Left ventricle myocardium inferior (tissue), 1 donor: Measurements from ENCODE around the gene GATAD2A. TPM values are rescaled to one million over a fixed set of nuclear protein-coding genes. Genes with fewer than 3 reads are reported as not detected.

Experiments used
- DNase-seq: peaks from one replicate; pipeline ENCODE4 v3.0.0-alpha.2; 2020
- H3K27ac ChIP-seq: fragments of 200-600 bp; replicated peaks from 2 replicates; pipeline ENCODE4 v1.8.0; 2021
- H3K27me3 ChIP-seq: fragments of 200-600 bp; 2 replicates; pipeline ENCODE4 v1.8.0; 2021; ENCODE audit warnings: low read depth
- H3K36me3 ChIP-seq: fragments of 200-600 bp; 2 replicates; pipeline ENCODE4 v1.8.0; 2021
- H3K4me1 ChIP-seq: fragments of 200-600 bp; 2 replicates; pipeline ENCODE4 v1.8.0; 2021
- H3K4me3 ChIP-seq: fragments of 200-600 bp; 2 replicates; pipeline ENCODE4 v1.8.0; 2021; ENCODE audit warnings: mild to moderate bottlenecking, moderate library complexity
- H3K9me3 ChIP-seq: fragments of 200-600 bp; replicated peaks from 2 replicates; pipeline ENCODE4 v1.8.0; 2021
- CTCF ChIP-seq: fragments of 200-600 bp; IDR thresholded peaks from 2 replicates; pipeline ENCODE4 v1.8.0; 2021; ENCODE audit warnings: antibody characterized with exemption, mild to moderate bottlenecking, borderline replicate concordance
- intact Hi-C: fragments of 100-400 bp; cut with micrococcal nuclease; formaldehyde crosslinking; loops from one replicate; pipeline ENCODE4 v1.11.0; 2022
- total RNA-seq: library from RNA; stranded (reverse); fragmentation: NEBNext Ultra II Directional; extraction: Animal tissue kit (Norgen Biotek cat#: 25700); gene quantifications from one replicate; pipeline ENCODE4 v1.2.1, GENCODE V29; 2021
- donor health status: DM: no; HTN: yes; CAD: no; lungs with severe emphysema.

The GATAD2A gene
- total RNA-seq, 1 donor from 2014 or later: 24.1 TPM

DNA sequence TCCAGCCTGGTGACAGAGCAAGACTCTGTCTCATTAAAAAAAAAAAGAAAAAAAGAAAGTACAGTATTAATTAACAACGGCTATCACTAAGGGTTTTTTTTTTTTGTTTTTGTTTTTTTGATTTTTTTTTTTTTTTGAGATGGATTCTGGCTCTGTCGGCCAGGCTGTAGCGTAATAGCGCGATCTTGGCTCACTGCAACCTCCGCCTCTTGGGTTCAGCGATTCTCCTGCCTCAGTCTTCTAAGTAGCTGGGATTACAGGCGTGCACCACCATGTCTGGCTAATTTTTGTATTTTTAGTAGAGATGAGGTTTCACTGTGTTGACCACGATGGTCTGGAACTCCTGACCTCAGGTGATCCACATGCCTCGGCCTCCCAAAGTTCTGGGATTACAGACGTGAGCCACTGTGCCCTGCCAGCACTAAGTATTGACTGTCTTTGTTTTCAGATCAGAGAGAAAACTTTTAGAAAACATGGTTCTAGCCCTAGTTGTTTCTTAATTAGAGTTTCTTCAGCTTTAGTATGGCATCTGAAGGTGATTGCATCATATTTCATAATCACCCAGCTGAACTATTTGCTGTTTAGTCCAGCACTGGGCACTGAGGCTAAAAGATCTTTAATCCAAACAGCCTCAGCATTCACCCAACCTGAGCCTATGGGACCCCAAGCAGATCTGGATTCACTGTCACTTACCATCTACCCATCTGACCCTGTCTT lies 2.7 kb upstream of the GATAD2A start:
- Histone ChIP-seq H3K9me3 (no peaks in the 10 kb centered on the region), H3K36me3 (no peaks in the 10 kb centered on the region), H3K27ac (no peak overlapping the region), H3K4me1 (peaks cover 50% of the 10 kb centered on the region), H3K4me3 (no peak overlapping the region), H3K27me3 (no peaks in the 10 kb centered on the region)
- no peak for DNase-seq
- intact Hi-C loops: no loop called here
- no peak for TF ChIP-seq CTCF

DNA sequence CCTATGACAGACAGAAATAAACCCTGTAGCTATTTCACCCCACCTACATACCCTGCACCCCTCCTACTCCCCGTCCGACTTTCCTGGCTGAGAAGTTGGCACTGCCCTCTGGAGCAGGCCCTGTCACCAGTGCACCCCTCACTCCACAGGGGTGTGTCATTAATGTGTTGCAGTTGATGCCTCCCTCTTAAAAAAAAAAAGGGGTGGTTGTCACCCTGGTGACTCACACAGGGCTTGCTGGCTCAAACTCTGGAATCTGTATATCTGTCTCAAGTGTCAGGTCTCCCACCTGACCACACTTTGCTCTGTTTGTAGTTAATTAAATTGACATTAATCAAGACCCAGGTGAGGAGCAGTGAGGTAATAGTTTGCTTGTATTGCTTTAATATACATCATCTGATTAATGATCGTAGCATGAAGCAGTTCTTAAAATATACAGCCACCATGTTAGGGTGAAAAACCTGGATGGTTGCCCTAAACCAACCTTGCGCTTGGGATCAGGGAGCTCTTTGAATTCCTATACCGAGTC lies 2.0 kb upstream of the GATAD2A start:
- peaks cover 56% of the 10 kb centered on the region for H3K4me1 ChIP-seq

GRCh38 chr19:19405971-19406877 lies 749 bp downstream of the GATAD2A start:
- peak; percentile 59 for DNase-seq
- no peak for TF ChIP-seq CTCF
- H3K4me1 ChIP-seq: peaks cover 70% of the 10 kb centered on the region
- no peaks in the 10 kb centered on the region for H3K9me3 ChIP-seq
- H3K27me3 ChIP-seq: no peaks in the 10 kb centered on the region
- H3K27ac ChIP-seq: peak overlapping the region; percentile 92
- H3K4me3 ChIP-seq: peak overlapping the region; percentile 95
- H3K36me3 ChIP-seq: no peaks in the 10 kb centered on the region
- intact Hi-C loops: no loop called here

More for the DNA sequence above, 2.0 kb upstream of the GATAD2A start:
- no peak for TF ChIP-seq CTCF
- Histone ChIP-seq H3K4me3 (no peak overlapping the region), H3K36me3 (no peaks in the 10 kb centered on the region), H3K27ac (no peak overlapping the region), H3K9me3 (no peaks in the 10 kb centered on the region), H3K27me3 (no peaks in the 10 kb centered on the region)
- DNase-seq: no peak
- intact Hi-C loops: no loop called here

GRCh38 chr19:19406878-19407632 lies 1.6 kb downstream of the GATAD2A start:
- no peaks in the 10 kb centered on the region for H3K27me3 ChIP-seq
- H3K27ac ChIP-seq: peak overlapping the region; percentile 92
- no peaks in the 10 kb centered on the region for H3K36me3 ChIP-seq
- intact Hi-C loops: no loop called here
- H3K4me1 ChIP-seq: peaks cover 78% of the 10 kb centered on the region
- DNase-seq: no peak
- no peaks in the 10 kb centered on the region for H3K9me3 ChIP-seq
- peak overlapping the region; percentile 95 for H3K4me3 ChIP-seq
- TF ChIP-seq CTCF: peak; percentile 43

DNA sequence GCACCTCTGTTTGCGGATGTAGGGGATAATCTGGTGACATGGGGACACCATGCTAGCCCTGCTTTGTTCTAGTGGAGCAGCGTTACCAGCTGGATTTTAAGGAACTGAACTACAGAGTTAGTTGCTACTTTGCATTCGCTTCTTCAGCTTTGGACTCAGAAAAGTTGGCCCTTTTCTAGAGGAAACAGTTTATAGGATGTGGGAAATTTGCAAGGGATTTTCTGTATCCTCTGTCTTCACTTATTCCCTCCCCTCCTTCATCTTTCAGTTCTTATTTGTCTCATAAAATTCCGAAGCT lies 2.1 kb downstream of the GATAD2A start:
- Histone ChIP-seq H3K4me1 (peaks cover 81% of the 10 kb centered on the region), H3K4me3 (peak overlapping the region; percentile 95), H3K27me3 (no peaks in the 10 kb centered on the region), H3K9me3 (no peaks in the 10 kb centered on the region), H3K27ac (peak overlapping the region; percentile 92), H3K36me3 (no peaks in the 10 kb centered on the region)
- intact Hi-C loops: no loop called here
- no peak for TF ChIP-seq CTCF
- no peak for DNase-seq
